GM21737 (cell line): Measurements from ENCODE around the gene SECISBP2L.
A peak's percentile ranks its signal among the peaks of the same experiment; 100 is the strongest.
"Not testable (repeated sequence)": the region's sequence is repeated elsewhere in the genome, so short reads cannot be mapped to it uniquely, and the experiment has no call there.

ENCODE experiments used
- ATAC-seq: cut with Tn5 transposase; IDR thresholded peaks from one replicate; pipeline ENCODE4 v1.9.1; 2021; ENCODE audit warnings: mild to moderate bottlenecking, moderate library complexity; ENCODE audit not compliant: unreplicated experiment

Gene SECISBP2L

GRCh38 chr15:49046220-49047102, at the start of gene SECISBP2L:
Gene SECISBP2L, minus strand, starts transcription at chr15:49046446. Its CDS starts 147 bp downstream, at chr15:49046299.
- ATAC-seq: peak; percentile 88

- no peak for ATAC-seq
Measured at GRCh38 chr15:49094923-49095322, 48.7 kb upstream of the SECISBP2L start.

GRCh38 chr15:49093252-49094105, 47.2 kb upstream of the SECISBP2L start:
- ATAC-seq: no peak

- no peak for ATAC-seq
Measured at GRCh38 chr15:49088996-49089395, 42.8 kb upstream of the SECISBP2L start.

- no peak for ATAC-seq
Measured at GRCh38 chr15:49085696-49086459, 39.6 kb upstream of the SECISBP2L start.

GRCh38 chr15:49084285-49084570, 38.0 kb upstream of the SECISBP2L start:
- no peak for ATAC-seq

- no peak for ATAC-seq
Measured at GRCh38 chr15:49083401-49084284, 37.4 kb upstream of the SECISBP2L start.

- ATAC-seq: no peak
Measured at GRCh38 chr15:49082960-49083359, 36.7 kb upstream of the SECISBP2L start.

GRCh38 chr15:49079340-49080039, 33.2 kb upstream of the SECISBP2L start:
- ATAC-seq: no peak

GRCh38 chr15:49075881-49076280, 29.6 kb upstream of the SECISBP2L start:
- ATAC-seq: no peak

GRCh38 chr15:49074589-49075287, 28.5 kb upstream of the SECISBP2L start:
- ATAC-seq: not testable (repeated sequence)

- ATAC-seq: no peak
Measured at GRCh38 chr15:49066372-49066771, 20.1 kb upstream of the SECISBP2L start.

- no peak for ATAC-seq
Measured at GRCh38 chr15:49064884-49065283, 18.6 kb upstream of the SECISBP2L start.

- no peak for ATAC-seq
Measured at GRCh38 chr15:49064281-49064653, 18.0 kb upstream of the SECISBP2L start.

- no peak for ATAC-seq
Measured at GRCh38 chr15:49063402-49064280, 17.4 kb upstream of the SECISBP2L start.

- ATAC-seq: no peak
Measured at GRCh38 chr15:49062900-49063299, 16.7 kb upstream of the SECISBP2L start.

- ATAC-seq: no peak
Measured at GRCh38 chr15:49060710-49061495, 14.7 kb upstream of the SECISBP2L start.
